Nephron (organoid): ENCODE measurements around the gene ACOT2.
A peak's percentile ranks its signal among the peaks of the same experiment; 100 is the strongest.
"Not testable (repeated sequence)": the region's sequence is repeated elsewhere in the genome, so short reads cannot be mapped to it uniquely, and the experiment has no call there.

Source experiments
- H3K27ac Mint-ChIP-seq, 3 experiments: 2 replicates each; pipeline ENCODE4 v1.8.0; 2020; ENCODE audit warnings: mixed read lengths in 3 of 3, mild to moderate bottlenecking in 2 of 3, moderate library complexity in 1 of 3
- H3K27me3 Mint-ChIP-seq: 2 replicates; pipeline ENCODE4 v1.8.0; 2021; ENCODE audit warnings: low read depth, mild to moderate bottlenecking, moderate library complexity, mixed read lengths
- H3K36me3 Mint-ChIP-seq: 2 replicates; pipeline ENCODE4 v1.8.0; 2020; ENCODE audit warnings: low read depth, mixed read lengths
- H3K4me1 Mint-ChIP-seq: 2 replicates; pipeline ENCODE4 v1.8.0; 2020; ENCODE audit warnings: mixed read lengths
- H3K4me3 Mint-ChIP-seq, 3 experiments: 2 replicates each; pipeline ENCODE4 v1.8.0; 2020; ENCODE audit warnings: mild to moderate bottlenecking in 3 of 3, mixed read lengths in 3 of 3, moderate library complexity in 2 of 3
- H3K9me3 Mint-ChIP-seq: 2 replicates; pipeline ENCODE4 v1.8.0; 2020; ENCODE audit warnings: mixed read lengths
- CTCF ChIP-seq, 3 experiments: fragments of 200-600 bp; sonication (generic); IDR thresholded peaks; one replicate each; pipeline ENCODE4 v1.5.0; 2021; ENCODE audit warnings: antibody characterized with exemption in 3 of 3; ENCODE audit not compliant: unreplicated experiment in 3 of 3

ACOT2 gene, protein sequence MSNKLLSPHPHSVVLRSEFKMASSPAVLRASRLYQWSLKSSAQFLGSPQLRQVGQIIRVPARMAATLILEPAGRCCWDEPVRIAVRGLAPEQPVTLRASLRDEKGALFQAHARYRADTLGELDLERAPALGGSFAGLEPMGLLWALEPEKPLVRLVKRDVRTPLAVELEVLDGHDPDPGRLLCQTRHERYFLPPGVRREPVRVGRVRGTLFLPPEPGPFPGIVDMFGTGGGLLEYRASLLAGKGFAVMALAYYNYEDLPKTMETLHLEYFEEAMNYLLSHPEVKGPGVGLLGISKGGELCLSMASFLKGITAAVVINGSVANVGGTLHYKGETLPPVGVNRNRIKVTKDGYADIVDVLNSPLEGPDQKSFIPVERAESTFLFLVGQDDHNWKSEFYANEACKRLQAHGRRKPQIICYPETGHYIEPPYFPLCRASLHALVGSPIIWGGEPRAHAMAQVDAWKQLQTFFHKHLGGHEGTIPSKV

GRCh38 chr14:73569185-73569958 is at the start of gene ACOT2:
Gene ACOT2, plus strand, starts transcription at chr14:73569213. Its CDS starts 28 bp downstream, at chr14:73569241.
- peak within 1 kb of the TSS; percentile 99 to 100 (median 100) for H3K27ac Mint-ChIP-seq
- peaks cover 34% of the 10 kb centered on the region for H3K36me3 Mint-ChIP-seq
- H3K4me3 Mint-ChIP-seq: peak within 1 kb of the TSS; percentile 95 to 99 (median 97)
- H3K27me3 Mint-ChIP-seq, H3K9me3 Mint-ChIP-seq: not testable (repeated sequence)
- H3K4me1 Mint-ChIP-seq: peaks cover 38% of the 10 kb centered on the region

GRCh38 chr14:73521229-73521628 is 47.8 kb upstream of the ACOT2 start:
- H3K36me3 Mint-ChIP-seq: no peaks in the 10 kb centered on the region
- no peak overlapping the region for H3K27ac Mint-ChIP-seq
- no peaks in the 10 kb centered on the region for H3K9me3 Mint-ChIP-seq
- no peak for TF ChIP-seq CTCF (IDR thresholded peaks at IDR 0.05; ENCODE audit: unreplicated experiment in 3 of 3)
- no peak overlapping the region for H3K4me3 Mint-ChIP-seq
- peaks cover 4% of the 10 kb centered on the region for H3K27me3 Mint-ChIP-seq
- no peaks in the 10 kb centered on the region for H3K4me1 Mint-ChIP-seq

- H3K27ac Mint-ChIP-seq: no peak overlapping the region
- no peaks in the 10 kb centered on the region for H3K4me1 Mint-ChIP-seq
- no peak for TF ChIP-seq CTCF (IDR thresholded peaks at IDR 0.05; ENCODE audit: unreplicated experiment in 3 of 3)
- H3K27me3 Mint-ChIP-seq: peaks cover 4% of the 10 kb centered on the region
- H3K4me3 Mint-ChIP-seq: no peak overlapping the region
- no peaks in the 10 kb centered on the region for H3K9me3 Mint-ChIP-seq
- H3K36me3 Mint-ChIP-seq: no peaks in the 10 kb centered on the region
Measured at GRCh38 chr14:73524493-73524892, 44.5 kb upstream of the ACOT2 start.

- TF ChIP-seq CTCF (IDR thresholded peaks at IDR 0.05; ENCODE audit: unreplicated experiment in 3 of 3): no peak
- no peaks in the 10 kb centered on the region for H3K9me3 Mint-ChIP-seq
Measured at GRCh38 chr14:73526036-73526984, 42.7 kb upstream of the ACOT2 start.

GRCh38 chr14:73529356-73529755 is 39.7 kb upstream of the ACOT2 start:
- not testable (repeated sequence) for H3K9me3 Mint-ChIP-seq, H3K36me3 Mint-ChIP-seq, H3K4me1 Mint-ChIP-seq, H3K27me3 Mint-ChIP-seq, H3K4me3 Mint-ChIP-seq, H3K27ac Mint-ChIP-seq

More at GRCh38 chr14:73526036-73526984, 42.7 kb upstream of the ACOT2 start:
- Mint-ChIP-seq H3K36me3 (no peaks in the 10 kb centered on the region), H3K27me3 (peaks cover 4% of the 10 kb centered on the region), H3K4me3 (no peak overlapping the region), H3K4me1 (no peaks in the 10 kb centered on the region), H3K27ac (no peak overlapping the region)

DNA sequence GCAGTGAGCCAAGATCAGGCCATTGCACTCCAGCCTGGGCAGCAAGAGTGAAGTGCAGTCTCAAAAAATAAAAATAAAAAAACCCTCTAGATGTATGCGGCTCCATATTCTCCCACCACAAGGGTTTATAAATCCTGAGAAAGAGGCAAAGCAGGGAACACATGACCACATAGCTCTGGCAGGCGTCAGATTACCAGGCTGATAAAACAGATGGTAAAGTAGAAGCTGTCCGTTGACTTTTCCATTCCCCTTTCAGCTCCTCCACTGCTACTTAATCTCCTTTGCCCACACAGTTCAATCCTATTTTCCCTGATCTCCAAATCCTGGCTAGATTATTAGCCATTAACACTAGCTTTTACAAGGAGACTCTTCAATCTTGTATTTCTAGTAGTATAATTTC is 37.0 kb upstream of the ACOT2 start:
- H3K4me3 Mint-ChIP-seq, H3K27me3 Mint-ChIP-seq, H3K9me3 Mint-ChIP-seq, H3K36me3 Mint-ChIP-seq, H3K27ac Mint-ChIP-seq, H3K4me1 Mint-ChIP-seq: not testable (repeated sequence)

DNA sequence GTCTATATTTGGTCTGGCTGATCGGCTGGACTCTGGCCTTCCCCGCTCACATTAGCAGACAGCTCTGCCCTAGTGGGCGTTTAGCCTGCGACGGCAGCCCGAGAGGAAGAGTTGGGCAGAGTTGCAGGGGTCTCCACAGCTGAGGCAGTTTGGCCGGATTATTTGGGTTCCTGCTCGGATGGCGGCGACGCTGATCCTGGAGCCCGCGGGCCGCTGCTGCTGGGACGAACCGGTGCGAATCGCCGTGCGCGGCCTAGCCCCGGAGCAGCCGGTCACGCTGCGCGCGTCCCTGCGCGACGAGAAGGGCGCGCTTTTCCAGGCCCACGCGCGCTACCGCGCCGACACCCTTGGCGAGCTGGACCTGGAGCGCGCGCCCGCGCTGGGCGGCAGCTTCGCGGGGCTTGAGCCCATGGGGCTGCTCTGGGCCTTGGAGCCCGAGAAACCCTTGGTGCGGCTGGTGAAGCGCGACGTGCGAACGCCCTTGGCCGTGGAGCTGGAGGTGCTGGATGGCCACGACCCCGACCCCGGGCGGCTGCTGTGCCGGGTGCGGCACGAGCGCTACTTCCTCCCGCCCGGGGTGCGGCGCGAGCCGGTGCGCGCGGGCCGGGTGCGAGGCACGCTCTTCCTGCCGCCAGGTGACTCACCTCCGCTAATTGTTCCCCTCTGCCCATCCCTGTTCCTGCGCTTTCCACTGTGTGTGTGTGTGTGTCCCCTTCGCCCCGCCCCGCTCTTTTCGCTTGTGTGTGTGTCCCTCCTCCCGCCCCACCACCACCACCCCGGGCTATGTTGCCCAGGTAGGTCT is 31.6 kb upstream of the ACOT2 start:
- H3K27me3 Mint-ChIP-seq, H3K9me3 Mint-ChIP-seq, H3K4me1 Mint-ChIP-seq, H3K36me3 Mint-ChIP-seq: not testable (repeated sequence)
- Mint-ChIP-seq H3K4me3 (peak overlapping the region; percentile 73 to 85 (median 83)), H3K27ac (peak overlapping the region; percentile 86 to 95 (median 93))
